Measurements from ENCODE around the gene EXOC1. TPM values are rescaled to one million over a fixed set of nuclear protein-coding genes. Genes with fewer than 3 reads are reported as not detected.

EXOC1 gene
- total and polyA plus RNA-seq, 9 of the 15 experiments (the other 6 are each of a cell fraction or from before 2014, with no cell fraction given) = 16.0 to 45.5 (median 26.2) TPM

GRCh38 chr4:55948726-55949481, 95.5 kb downstream of the EXOC1 start, which contains the start of gene CEP135 (continued):
- TF ChIP-seq BRD4 (IDR thresholded peaks at IDR 0.05) (no peak), MTA3 (IDR thresholded peaks at IDR 0.05; ENCODE audit: borderline replicate concordance) (peak; percentile 91), RBM25 (IDR thresholded peaks at IDR 0.05; ENCODE audit: low read depth, low read length, severe bottlenecking) (peak; percentile 13), RFX1 (IDR thresholded peaks at IDR 0.05) (peak; percentile 94), TRIM24 (IDR thresholded peaks at IDR 0.05) (peak in 1 of 2 experiments; percentile 73; a peak in 2 of 4 replicates), NR3C1 (CRISPR knock-in tag; IDR thresholded peaks at IDR 0.05) (no peak), ZKSCAN1 (IDR thresholded peaks at IDR 0.05; ENCODE audit: low read depth, low read length) (peak; percentile 87), HES1 (IDR thresholded peaks at IDR 0.05; ENCODE audit: low read depth) (no peak), ZKSCAN8 (CRISPR knock-in tag; IDR thresholded peaks at IDR 0.05) (no peak), NFRKB (IDR thresholded peaks at IDR 0.05; ENCODE audit: low read depth) (peak; percentile 60; the same call in 1 of the 2 replicates), FOXP4 (CRISPR knock-in tag; IDR thresholded peaks at IDR 0.05; ENCODE audit: borderline replicate concordance) (peak; percentile 23; the same call in 1 of the 2 replicates), HNRNPL (IDR thresholded peaks at IDR 0.05; ENCODE audit: low read depth, low read length) (peak; percentile 97), SP2 (IDR thresholded peaks at IDR 0.05; ENCODE audit: extremely low read depth, low read depth, low read length, poor library complexity, severe bottlenecking) (no peak), NR2C2 (CRISPR knock-in tag; IDR thresholded peaks at IDR 0.05) (no peak), NR2C2 (tag; IDR thresholded peaks at IDR 0.05) (peak; percentile 87), HCFC1 (IDR thresholded peaks at IDR 0.05; ENCODE audit: low read depth, low read length) (peak; percentile 67)
- TF ChIP-seq, protein P1, sequence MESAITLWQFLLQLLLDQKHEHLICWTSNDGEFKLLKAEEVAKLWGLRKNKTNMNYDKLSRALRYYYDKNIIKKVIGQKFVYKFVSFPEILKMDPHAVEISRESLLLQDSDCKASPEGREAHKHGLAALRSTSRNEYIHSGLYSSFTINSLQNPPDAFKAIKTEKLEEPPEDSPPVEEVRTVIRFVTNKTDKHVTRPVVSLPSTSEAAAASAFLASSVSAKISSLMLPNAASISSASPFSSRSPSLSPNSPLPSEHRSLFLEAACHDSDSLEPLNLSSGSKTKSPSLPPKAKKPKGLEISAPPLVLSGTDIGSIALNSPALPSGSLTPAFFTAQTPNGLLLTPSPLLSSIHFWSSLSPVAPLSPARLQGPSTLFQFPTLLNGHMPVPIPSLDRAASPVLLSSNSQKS (CRISPR knock-in tag; IDR thresholded peaks at IDR 0.05) = no peak
- TF ChIP-seq, protein P2, sequence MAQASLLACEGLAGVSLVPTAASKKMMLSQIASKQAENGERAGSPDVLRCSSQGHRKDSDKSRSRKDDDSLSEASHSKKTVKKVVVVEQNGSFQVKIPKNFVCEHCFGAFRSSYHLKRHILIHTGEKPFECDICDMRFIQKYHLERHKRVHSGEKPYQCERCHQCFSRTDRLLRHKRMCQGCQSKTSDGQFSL (CRISPR knock-in tag; IDR thresholded peaks at IDR 0.05) = no peak; the same call in 1 of the 2 replicates
- TF ChIP-seq, protein P2 (tag; IDR thresholded peaks at IDR 0.05) = peak in 1 of 2 experiments; percentile 54; a peak in 1 of 4 replicates
- TF ChIP-seq, protein P3, sequence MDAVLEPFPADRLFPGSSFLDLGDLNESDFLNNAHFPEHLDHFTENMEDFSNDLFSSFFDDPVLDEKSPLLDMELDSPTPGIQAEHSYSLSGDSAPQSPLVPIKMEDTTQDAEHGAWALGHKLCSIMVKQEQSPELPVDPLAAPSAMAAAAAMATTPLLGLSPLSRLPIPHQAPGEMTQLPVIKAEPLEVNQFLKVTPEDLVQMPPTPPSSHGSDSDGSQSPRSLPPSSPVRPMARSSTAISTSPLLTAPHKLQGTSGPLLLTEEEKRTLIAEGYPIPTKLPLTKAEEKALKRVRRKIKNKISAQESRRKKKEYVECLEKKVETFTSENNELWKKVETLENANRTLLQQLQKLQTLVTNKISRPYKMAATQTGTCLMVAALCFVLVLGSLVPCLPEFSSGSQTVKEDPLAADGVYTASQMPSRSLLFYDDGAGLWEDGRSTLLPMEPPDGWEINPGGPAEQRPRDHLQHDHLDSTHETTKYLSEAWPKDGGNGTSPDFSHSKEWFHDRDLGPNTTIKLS (IDR thresholded peaks at IDR 0.05; ENCODE audit: borderline replicate concordance, low read depth) = peak; percentile 69
- TF ChIP-seq, protein P4, sequence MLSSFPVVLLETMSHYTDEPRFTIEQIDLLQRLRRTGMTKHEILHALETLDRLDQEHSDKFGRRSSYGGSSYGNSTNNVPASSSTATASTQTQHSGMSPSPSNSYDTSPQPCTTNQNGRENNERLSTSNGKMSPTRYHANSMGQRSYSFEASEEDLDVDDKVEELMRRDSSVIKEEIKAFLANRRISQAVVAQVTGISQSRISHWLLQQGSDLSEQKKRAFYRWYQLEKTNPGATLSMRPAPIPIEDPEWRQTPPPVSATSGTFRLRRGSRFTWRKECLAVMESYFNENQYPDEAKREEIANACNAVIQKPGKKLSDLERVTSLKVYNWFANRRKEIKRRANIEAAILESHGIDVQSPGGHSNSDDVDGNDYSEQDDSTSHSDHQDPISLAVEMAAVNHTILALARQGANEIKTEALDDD (IDR thresholded peaks at IDR 0.05) = peak; percentile 58; the same call in 1 of the 2 replicates

Measured in K562 (cell line).